ENCODE measurements around the gene SLC35F5. TPM values are rescaled to one million over a fixed set of nuclear protein-coding genes. Genes with fewer than 3 reads are reported as not detected.
A peak's percentile ranks its signal among the peaks of the same experiment; 100 is the strongest.

SLC35F5 gene
- total and polyA plus RNA-seq, 2 of the 13 experiments (the other 11 are each of a cell fraction or from before 2014, with no cell fraction given): 139 to 174 TPM

- TF ChIP-seq PRDM15 (CRISPR knock-in tag; IDR thresholded peaks at IDR 0.05): peak; percentile 73
- 0 out of 2 replicates have a peak, but pooled peaks have one; percentile 28 for TF ChIP-seq NFE2 (CRISPR knock-in tag; IDR thresholded peaks at IDR 0.05)
- TF ChIP-seq THYN1 (CRISPR knock-in tag; IDR thresholded peaks at IDR 0.05; ENCODE audit: borderline replicate concordance, low read depth): no peak
- TF ChIP-seq PHF21A (CRISPR knock-in tag; IDR thresholded peaks at IDR 0.05): peak; percentile 64
- no peak for TF ChIP-seq PHB2 (IDR thresholded peaks at IDR 0.05; ENCODE audit: partially characterized antibody)
- TF ChIP-seq ZNF3 (CRISPR knock-in tag; IDR thresholded peaks at IDR 0.05): no peak
- TF ChIP-seq ZBTB44 (CRISPR knock-in tag; IDR thresholded peaks at IDR 0.05): no peak; the same call in 1 of the 2 replicates
- no peak for TF ChIP-seq ZNF652 (CRISPR knock-in tag; IDR thresholded peaks at IDR 0.05; ENCODE audit: borderline replicate concordance, low read depth)
- peak; percentile 9; the same call in 1 of the 2 replicates for TF ChIP-seq TERF1 (CRISPR knock-in tag; IDR thresholded peaks at IDR 0.05)
- no peak for TF ChIP-seq AKNA (CRISPR knock-in tag; IDR thresholded peaks at IDR 0.05; ENCODE audit: borderline replicate concordance)
- no peak for TF ChIP-seq MTF2 (CRISPR knock-in tag; IDR thresholded peaks at IDR 0.05; ENCODE audit: borderline replicate concordance)
- TF ChIP-seq YEATS4 (CRISPR knock-in tag; IDR thresholded peaks at IDR 0.05; ENCODE audit: borderline replicate concordance): peak; percentile 99
- peak; percentile 22; the same call in 1 of the 2 replicates for TF ChIP-seq CEBPG (CRISPR knock-in tag; IDR thresholded peaks at IDR 0.05)
- peak; percentile 90; the same call in 1 of the 2 replicates for TF ChIP-seq ZNF720 (CRISPR knock-in tag; IDR thresholded peaks at IDR 0.05)
These were observed at the start of gene SLC35F5 (continued) for GRCh38 chr2:113756355-113757137.
